H1 (cell line): ENCODE data around the gene MSANTD2. TPM values are rescaled to one million over a fixed set of nuclear protein-coding genes. Genes with fewer than 3 reads are reported as not detected.

Source experiments
- CTCF ChIA-PET: fragments of 300-600 bp; sonication (Branson Sonifier 250); formaldehyde crosslinking; loops from one replicate; lab custom pipeline; 2021; ENCODE audit not compliant: partially characterized antibody; lab: Charles Lee
- POLR2A ChIA-PET: fragments of 300-600 bp; sonication (Branson Sonifier 250); formaldehyde crosslinking; loops from one replicate; lab custom pipeline; 2021; ENCODE audit warnings: inconsistent platforms; ENCODE audit not compliant: partially characterized antibody; lab: Charles Lee
- DNase-seq, 2 experiments: peaks; one replicate each; pipeline versions ENCODE4 v3.0.0 to v3.0.0-alpha.2; 2010 to 2022; ENCODE audit warnings: low spot score in 2 of 2, low read depth in 1 of 2, mixed read lengths in 1 of 2
- FAIRE-seq: peaks from 2 replicates; lab custom pipeline; 2011; peaks lifted over from hg19 to GRCh38; lab: Jason Lieb, UNC
- H2AFZ ChIP-seq: 2 replicates; pipeline ENCODE4 v1.8.1; 2012; ENCODE audit warnings: low read length, inconsistent platforms
- H2AK5ac ChIP-seq: 2 replicates; pipeline ENCODE4 v1.6.1; 2013; ENCODE audit warnings: low read depth, low read length
- H2BK120ac ChIP-seq: replicated peaks from 2 replicates; pipeline ENCODE3; 2013; ENCODE audit warnings: low read depth, low read length, inconsistent platforms
- H2BK12ac ChIP-seq: 2 replicates; pipeline ENCODE4 v1.6.1; 2013; ENCODE audit warnings: low read depth, low read length
- H2BK15ac ChIP-seq: 2 replicates; pipeline ENCODE4 v1.6.1; 2013; ENCODE audit warnings: low read length
- H2BK20ac ChIP-seq: 2 replicates; pipeline ENCODE4 v1.6.1; 2013; ENCODE audit warnings: low read length
- H2BK5ac ChIP-seq: 2 replicates; pipeline ENCODE4 v1.6.1; 2013; ENCODE audit warnings: low read depth, low read length
- H3K14ac ChIP-seq: 2 replicates; pipeline ENCODE4 v1.6.1; 2013; ENCODE audit warnings: inconsistent platforms; ENCODE audit not compliant: insufficient read length
- H3K18ac ChIP-seq: 2 replicates; pipeline ENCODE4 v1.6.1; 2013; ENCODE audit warnings: low read length; ENCODE audit errors: extremely low read depth
- H3K23ac ChIP-seq: 2 replicates; pipeline ENCODE4 v1.6.1; 2013; ENCODE audit warnings: inconsistent platforms; ENCODE audit not compliant: insufficient read length
- H3K23me2 ChIP-seq: 2 replicates; pipeline ENCODE4 v1.6.1; 2013; ENCODE audit warnings: low read depth, low read length
- H3K27ac ChIP-seq: 2 replicates; pipeline ENCODE4 v1.6.1; 2011; ENCODE audit warnings: low read depth, low read length, inconsistent platforms
- H3K27me3 ChIP-seq, 4 experiments: replicated peaks in 1 of 4; 1 replicate in 1 of 4; 2 replicates in 3 of 4; pipeline versions ENCODE4 v1.6.1 to v1.8.1; 2011 to 2013; ENCODE audit warnings: low read length in 3 of 4, mild to moderate bottlenecking in 3 of 4, inconsistent platforms in 2 of 4, mixed read lengths in 2 of 4, moderate library complexity in 1 of 4; ENCODE audit not compliant: control insufficient read depth in 3 of 4, insufficient read depth in 3 of 4; ENCODE audit errors: extremely low read depth in 1 of 4
- H3K36me3 ChIP-seq, 4 experiments: 2 replicates each; pipeline versions ENCODE4 v1.6.1 to v1.8.1; 2011 to 2013; ENCODE audit warnings: mild to moderate bottlenecking in 4 of 4, low read length in 3 of 4, moderate library complexity in 2 of 4, control low read depth in 1 of 4, inconsistent platforms in 1 of 4; ENCODE audit not compliant: insufficient read depth in 4 of 4, control insufficient read depth in 2 of 4
- H3K4ac ChIP-seq: replicated peaks from 2 replicates; pipeline ENCODE3; 2013; ENCODE audit warnings: low read length, low read depth, mixed read lengths, inconsistent platforms; ENCODE audit not compliant: insufficient read length
- H3K4me1 ChIP-seq, 4 experiments: replicated peaks in 1 of 4; 1 replicate in 1 of 4; 2 replicates in 3 of 4; pipeline versions ENCODE4 v1.6.1 to v1.8.1; 2011 to 2013; ENCODE audit warnings: low read length in 3 of 4, inconsistent platforms in 2 of 4, mixed read lengths in 1 of 4; ENCODE audit not compliant: insufficient read depth in 4 of 4, control insufficient read depth in 3 of 4
- H3K4me2 ChIP-seq, 2 experiments: 2 replicates each; pipeline versions ENCODE4 v1.6.1 to v1.8.1; 2011 to 2013; ENCODE audit warnings: low read depth in 2 of 2, low read length in 2 of 2, control low read depth in 1 of 2, inconsistent platforms in 1 of 2, mild to moderate bottlenecking in 1 of 2; ENCODE audit not compliant: insufficient read depth in 1 of 2
- H3K4me3 ChIP-seq, 4 experiments: fragments of 200-600, 300-600 bp in 1 of 4; sonication (generic), shearing (Covaris generic), sonication (Bioruptor Twin) in 1 of 4; 2 replicates each; pipeline versions ENCODE4 v1.5.1 to v1.8.1; 2011 to 2016; ENCODE audit warnings: low read length in 4 of 4, low read depth in 3 of 4, control low read depth in 2 of 4, inconsistent platforms in 2 of 4, mild to moderate bottlenecking in 2 of 4, mixed read lengths in 1 of 4, moderate library complexity in 1 of 4; ENCODE audit not compliant: insufficient read depth in 2 of 4; ENCODE audit errors: extremely low read depth in 1 of 4
- H3K56ac ChIP-seq: replicated peaks from 2 replicates; pipeline ENCODE3; 2013; ENCODE audit warnings: low read depth, mild to moderate bottlenecking, mixed read lengths, low read length, inconsistent platforms; ENCODE audit not compliant: insufficient read length
- H3K79me1 ChIP-seq: 2 replicates; pipeline ENCODE4 v1.6.1; 2013; ENCODE audit warnings: low read depth, low read length, control low read depth
- H3K79me2 ChIP-seq, 2 experiments: 2 replicates each; pipeline versions ENCODE4 v1.6.1 to v1.8.1; 2012 to 2013; ENCODE audit warnings: low read length in 2 of 2, mild to moderate bottlenecking in 2 of 2, inconsistent platforms in 1 of 2; ENCODE audit not compliant: insufficient read depth in 2 of 2, control insufficient read depth in 1 of 2
- H3K9ac ChIP-seq, 4 experiments: replicated peaks in 1 of 4; 1 replicate in 1 of 4; 2 replicates in 3 of 4; pipeline versions ENCODE4 v1.6.1 to v1.8.1; 2011 to 2013; ENCODE audit warnings: low read depth in 3 of 4, low read length in 3 of 4, control low read depth in 2 of 4, mild to moderate bottlenecking in 2 of 4, moderate library complexity in 2 of 4, inconsistent platforms in 1 of 4; ENCODE audit errors: extremely low read depth in 1 of 4
- H3K9me3 ChIP-seq, 2 experiments: 2 replicates each; pipeline versions ENCODE4 v1.6.1 to v1.8.1; 2012 to 2013; ENCODE audit warnings: mild to moderate bottlenecking in 2 of 2, moderate library complexity in 2 of 2, control low read depth in 1 of 2, inconsistent platforms in 1 of 2, low read depth in 1 of 2, low read length in 1 of 2, mixed read lengths in 1 of 2; ENCODE audit not compliant: insufficient read depth in 2 of 2
- H4K20me1 ChIP-seq, 2 experiments: replicated peaks in 1 of 2; 2 replicates each; pipeline versions ENCODE3 to v1.8.1; 2011 to 2013; ENCODE audit warnings: inconsistent platforms in 2 of 2, low read length in 2 of 2, mild to moderate bottlenecking in 1 of 2; ENCODE audit not compliant: insufficient read depth in 2 of 2, control insufficient read depth in 1 of 2
- H4K5ac ChIP-seq: 2 replicates; pipeline ENCODE4 v1.6.1; 2013; ENCODE audit warnings: low read length, low read depth, mixed read lengths, inconsistent platforms; ENCODE audit not compliant: insufficient read length
- H4K8ac ChIP-seq: 2 replicates; pipeline ENCODE4 v1.8.0; 2013; ENCODE audit warnings: mild to moderate bottlenecking, moderate library complexity, low read length, inconsistent platforms; ENCODE audit not compliant: insufficient read depth; ENCODE audit errors: extremely low read depth
- H4K91ac ChIP-seq: replicated peaks from 2 replicates; pipeline ENCODE3; 2013; ENCODE audit warnings: low read length, mixed read lengths, inconsistent platforms; ENCODE audit not compliant: insufficient read length
- CHD2 ChIP-seq: IDR thresholded peaks from 2 replicates; pipeline ENCODE4 v1.6.1; 2012; ENCODE audit warnings: low read length, improper control_type of control experiment
- WGBS, 2 experiments: shearing (Covaris generic) in 1 of 2; methylation state at CpG; one replicate each; pipeline versions ENCODE4 v1.1.6 to v1.1.7; 2013 to 2015; ENCODE audit warnings: low lambda C conversion rate in 2 of 2, mixed read lengths in 2 of 2, inconsistent platforms in 1 of 2, low coverage in 1 of 2, missing lambda C conversion rate in 1 of 2; ENCODE audit not compliant: insufficient replicate concordance in 2 of 2, insufficient coverage in 1 of 2, insufficient read length in 1 of 2; ENCODE audit errors: extremely low coverage in 1 of 2, missing lambda C conversion rate in 1 of 2; 5-methylcytosine and 5-hydroxymethylcytosine counted together
- polyA plus RNA-seq, 7 experiments: library from polyadenylated mRNA; depleted of rRNA in 3 of 7; stranded (reverse) in 5 of 7; unstranded in 2 of 7; fragments of >200 nt in 5 of 7; fragments of 200-250 nt in 2 of 7; gene quantifications; 1 replicate in 5 of 7; 2 replicates in 1 of 7; 4 replicates in 1 of 7; pipeline versions ENCODE4 v1.2.1 to v1.2.3, GENCODE V29; 2011 to 2013; ENCODE audit warnings: missing spikeins in 2 of 7, mixed read lengths in 2 of 7
- total RNA-seq: library from RNA; stranded (reverse); fragmentation: NEBNext Ultra II Directional; extraction: Animal tissue kit (Norgen Biotek cat#: 25700); gene quantifications from 2 replicates; pipeline ENCODE4 v1.2.1, GENCODE V29; 2021

The MSANTD2 gene
- total and polyA plus RNA-seq, 2 of the 8 experiments (the other 6 are each of a cell fraction or from before 2014, with no cell fraction given) = 8.2 to 15.9 TPM

GRCh38 chr11:124719534-124719933 is 80.7 kb downstream of the MSANTD2 start:
- peaks cover 47 to 92% (median 81%) of the 10 kb centered on the region in 4 experiments for H3K27me3 ChIP-seq
- H4K8ac ChIP-seq = no peak overlapping the region
- peaks cover 0 to 5% (median 3%) of the 10 kb centered on the region in 4 experiments; a peak in 5 of 7 replicates for H3K4me1 ChIP-seq
- no peak overlapping the region for H2AK5ac ChIP-seq
- no peak overlapping the region for H2BK12ac ChIP-seq
- ChIA-PET CTCF (interaction anchor here (0.8 to 2.2 kb wide), 5 partner anchors 21 to 146 kb away, joined by 3 to 10 read pairs (median 3); partner anchors contain the start of genes NRGN and ROBO3), POLR2A (interaction anchor here (1.6 kb wide), 1 partner anchor 46 kb away, joined by 5 read pairs; the partner anchor contains the start of genes SIAE and SPA17)
- H3K9me3 ChIP-seq = no peaks in the 10 kb centered on the region
- no peak overlapping the region for H4K91ac ChIP-seq
- H3K9ac ChIP-seq = no peak overlapping the region
- H3K27ac ChIP-seq = no peak overlapping the region
- 55% methylated on average over 2 of the region's 2 CpGs; no CpG with 5 or more reads in 1 of the 2 experiments for WGBS, 2 experiments
- no peak overlapping the region for H2BK20ac ChIP-seq
- H2BK120ac ChIP-seq = no peak overlapping the region
- H2BK15ac ChIP-seq = no peak overlapping the region
- H3K79me1 ChIP-seq = no peaks in the 10 kb centered on the region
- H3K14ac ChIP-seq = no peak overlapping the region
- DNase-seq (no peak), FAIRE-seq (no peak)
- H4K5ac ChIP-seq = no peak overlapping the region
- peaks cover 0 to 2% of the 10 kb centered on the region in 2 experiments for H4K20me1 ChIP-seq
- no peak overlapping the region for H2BK5ac ChIP-seq
- no peak overlapping the region; a peak in 1 of 4 replicates for H3K4me2 ChIP-seq
- H3K4me3 ChIP-seq = no peak overlapping the region
- no peak overlapping the region for H3K56ac ChIP-seq
- H3K79me2 ChIP-seq = no peaks in the 10 kb centered on the region
- no peak overlapping the region for H3K4ac ChIP-seq
- H3K18ac ChIP-seq = no peak overlapping the region
- no peak overlapping the region for H3K23ac ChIP-seq
- H3K36me3 ChIP-seq = no peaks in the 10 kb centered on the region
- H3K23me2 ChIP-seq = peaks cover 8% of the 10 kb centered on the region
- H2AFZ ChIP-seq = no peak overlapping the region
- no peak for TF ChIP-seq CHD2
